Measurements from ENCODE around the gene PLEKHA6.

- no peak for TF ChIP-seq CTCF (IDR thresholded peaks at IDR 0.05; ENCODE audit: low read length)
- no peak for TF ChIP-seq EZH2phosphoT487 (IDR thresholded peaks at IDR 0.05; ENCODE audit: low read length)
Observed at GRCh38 chr1:204227996-204228785, 131.5 kb downstream of the PLEKHA6 start.

All from MM.1S (cell line).